Naive thymus-derived CD4-positive, alpha-beta T cell (primary cell): ENCODE results near the gene TCOF1. TPM values are rescaled to one million over a fixed set of nuclear protein-coding genes. Genes with fewer than 3 reads are reported as not detected.
A peak's percentile ranks its signal among the peaks of the same experiment; 100 is the strongest.

Experiments
- ATAC-seq: fragments of 150-1000 bp; cut with Tn5 transposase; 2 replicates; pipeline ENCODE4 v1.10.0; 2021; ENCODE audit warnings: mild to moderate bottlenecking, moderate library complexity
- CTCF ChIA-PET: fragments of 350-600 bp; sonication (Branson Sonifier 250); formaldehyde crosslinking; loops from one replicate; lab custom pipeline; 2021; ENCODE audit warnings: antibody characterized with exemption; lab: Charles Lee
- POLR2A ChIA-PET: fragments of 350-600 bp; sonication (Branson Sonifier 250); formaldehyde crosslinking; loops from one replicate; lab custom pipeline; 2021; ENCODE audit warnings: antibody characterized with exemption, inconsistent platforms; lab: Charles Lee
- DNase-seq, 9 donors: peaks; one replicate each; pipeline versions ENCODE4 v3.0.0 to v3.0.0-alpha.2; 2020 to 2022; ENCODE audit warnings: mixed read lengths in 1 of 9
- H3K27ac ChIP-seq: one replicate; pipeline ENCODE4 v1.7.0; 2013; ENCODE audit warnings: mild to moderate bottlenecking, low read depth, low read length, moderate library complexity
- H3K27me3 ChIP-seq, 2 donors: one replicate each; pipeline ENCODE4 v1.7.0; 2013; ENCODE audit warnings: low read length in 2 of 2, mild to moderate bottlenecking in 2 of 2, moderate library complexity in 2 of 2; ENCODE audit not compliant: control insufficient read depth in 2 of 2, insufficient read depth in 2 of 2
- H3K36me3 ChIP-seq, 3 experiments: 1 replicate in 2 of 3; 2 replicates in 1 of 3; pipeline ENCODE4 v1.7.0; 2013; ENCODE audit warnings: low read length in 3 of 3, mild to moderate bottlenecking in 3 of 3, moderate library complexity in 1 of 3; ENCODE audit not compliant: insufficient read depth in 3 of 3, control insufficient read depth in 2 of 3
- H3K4me1 ChIP-seq, 2 donors: one replicate each; pipeline ENCODE4 v1.7.0; 2013; ENCODE audit warnings: low read length in 2 of 2, mild to moderate bottlenecking in 2 of 2, moderate library complexity in 1 of 2; ENCODE audit not compliant: control insufficient read depth in 2 of 2, insufficient read depth in 2 of 2
- H3K4me3 ChIP-seq: 2 replicates; pipeline ENCODE4 v1.7.0; 2013; ENCODE audit warnings: mild to moderate bottlenecking, low read length
- H3K9me3 ChIP-seq, 3 experiments: 1 replicate in 2 of 3; 2 replicates in 1 of 3; pipeline ENCODE4 v1.7.0; 2013; ENCODE audit warnings: low read length in 3 of 3; ENCODE audit not compliant: control insufficient read depth in 2 of 3
- H3K27ac Mint-ChIP-seq, 9 donors: one replicate each; pipeline ENCODE4 v1.8.0; 2020 to 2022; ENCODE audit warnings: mixed read lengths in 9 of 9, mild to moderate bottlenecking in 8 of 9, moderate library complexity in 5 of 9, inconsistent platforms in 2 of 9
- H3K27me3 Mint-ChIP-seq, 5 donors: one replicate each; pipeline ENCODE4 v1.8.0; 2021 to 2022; ENCODE audit warnings: mixed read lengths in 5 of 5, mild to moderate bottlenecking in 1 of 5
- H3K36me3 Mint-ChIP-seq, 5 donors: one replicate each; pipeline ENCODE4 v1.8.0; 2020 to 2022; ENCODE audit warnings: mixed read lengths in 5 of 5, mild to moderate bottlenecking in 3 of 5, inconsistent platforms in 1 of 5
- H3K4me1 Mint-ChIP-seq, 7 donors: one replicate each; pipeline ENCODE4 v1.8.0; 2020 to 2022; ENCODE audit warnings: mixed read lengths in 7 of 7, mild to moderate bottlenecking in 3 of 7, inconsistent platforms in 1 of 7
- H3K4me3 Mint-ChIP-seq, 10 donors: one replicate each; pipeline ENCODE4 v1.8.0; 2020 to 2022; ENCODE audit warnings: mild to moderate bottlenecking in 10 of 10, mixed read lengths in 10 of 10, moderate library complexity in 6 of 10, inconsistent platforms in 2 of 10
- H3K9me3 Mint-ChIP-seq, 11 donors: one replicate each; pipeline ENCODE4 v1.8.0; 2020 to 2022; ENCODE audit warnings: mixed read lengths in 11 of 11, mild to moderate bottlenecking in 4 of 11, inconsistent platforms in 1 of 11, moderate library complexity in 1 of 11
- intact Hi-C, 2 donors: fragments of 100-400 bp; cut with micrococcal nuclease; formaldehyde crosslinking; loops; one replicate each; pipeline ENCODE4 v1.15.1; 2023
- polyA plus RNA-seq, 2 donors: library from polyadenylated mRNA; unstranded; fragments of 300-500 nt; fragmentation: Illumina TruSeq; gene quantifications; one replicate each; pipeline ENCODE4 v1.2.3, GENCODE V29; 2021
- total RNA-seq, 6 experiments: library from RNA in 5 of 6; stranded (reverse) in 5 of 6; gene quantifications; 1 replicate in 5 of 6; 2 replicates in 1 of 6; pipeline ENCODE4 v1.2.3 and lab custom pipeline; 2021 to 2026

Gene TCOF1
- total and polyA plus RNA-seq, 7 experiments from 2014 or later = 3.9 to 60.0 (median 50.3) TPM

DNA sequence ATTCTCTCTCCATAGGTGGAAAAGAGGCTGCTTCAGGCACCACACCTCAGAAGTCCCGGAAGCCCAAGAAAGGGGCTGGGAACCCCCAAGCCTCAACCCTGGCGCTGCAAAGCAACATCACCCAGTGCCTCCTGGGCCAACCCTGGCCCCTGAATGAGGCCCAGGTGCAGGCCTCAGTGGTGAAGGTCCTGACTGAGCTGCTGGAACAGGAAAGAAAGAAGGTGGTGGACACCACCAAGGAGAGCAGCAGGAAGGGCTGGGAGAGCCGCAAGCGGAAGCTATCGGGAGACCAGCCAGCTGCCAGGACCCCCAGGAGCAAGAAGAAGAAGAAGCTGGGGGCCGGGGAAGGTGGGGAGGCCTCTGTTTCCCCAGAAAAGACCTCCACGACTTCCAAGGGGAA lies 38.8 kb downstream of the TCOF1 start:
- Histone ChIP-seq H3K4me1 (peaks cover 0 to 3% of the 10 kb centered on the region in 2 donors), H3K4me3 (no peak overlapping the region), H3K9me3 (no peaks in the 10 kb centered on the region), H3K27ac (no peak overlapping the region), H3K27me3 (no peaks in the 10 kb centered on the region), H3K36me3 (peaks cover 11 to 96% (median 12%) of the 10 kb centered on the region in 3 experiments)
- no peak for DNase-seq
- H3K36me3 Mint-ChIP-seq = peaks cover 3 to 39% (median 19%) of the 10 kb centered on the region in 5 donors
- peaks cover 0 to 3% (median 0%) of the 10 kb centered on the region in 7 donors for H3K4me1 Mint-ChIP-seq
- H3K4me3 Mint-ChIP-seq = no peak overlapping the region
- ChIA-PET CTCF (interaction anchor here (0.6 to 0.9 kb wide), 2 partner anchors 14 to 16 kb away, joined by 3 read pairs; partner anchors contain the start of gene CD74), POLR2A (no interaction called here)
- H3K27me3 Mint-ChIP-seq = no peaks in the 10 kb centered on the region
- H3K9me3 Mint-ChIP-seq = no peaks in the 10 kb centered on the region
- ATAC-seq = no peak
- intact Hi-C loops = no loop called here
- peak overlapping the region in 3 of 9 donors; percentile 28 to 48 (median 47) for H3K27ac Mint-ChIP-seq

DNA sequence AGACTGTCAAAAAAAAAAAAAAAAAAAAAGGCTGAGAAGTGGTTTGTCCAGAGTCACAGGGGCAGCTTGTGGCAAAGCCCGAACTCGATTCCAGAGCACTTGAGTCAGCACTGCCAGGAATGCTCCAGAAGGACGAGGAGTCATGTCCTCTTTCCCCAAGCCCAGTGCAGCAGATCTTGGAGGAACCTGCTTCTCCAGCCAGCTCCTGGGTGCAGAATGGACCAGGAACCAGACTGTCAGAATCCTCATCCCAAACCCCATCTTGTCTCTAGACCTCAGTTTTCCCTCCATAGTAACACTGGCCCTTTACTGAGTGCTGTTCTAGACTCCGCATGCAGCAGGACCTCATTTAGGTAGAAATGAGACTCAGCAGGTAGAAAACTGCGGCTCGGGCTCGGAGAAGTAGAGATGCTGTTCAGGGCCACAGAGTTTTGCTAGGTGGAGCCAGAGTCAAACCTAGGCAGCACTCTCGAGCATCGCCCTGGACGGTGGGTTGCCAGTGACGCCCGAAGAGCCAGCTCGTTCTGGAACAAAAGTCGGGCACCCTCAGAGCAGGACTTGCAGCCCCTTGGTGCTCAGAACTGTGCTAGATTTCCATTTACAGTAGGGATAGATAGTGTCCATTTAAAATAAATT lies 39.8 kb downstream of the TCOF1 start:
- Histone ChIP-seq H3K27me3 (no peaks in the 10 kb centered on the region), H3K36me3 (peaks cover 9 to 96% (median 12%) of the 10 kb centered on the region in 3 experiments), H3K27ac (no peak overlapping the region), H3K4me1 (peaks cover 0 to 3% of the 10 kb centered on the region in 2 donors), H3K9me3 (no peaks in the 10 kb centered on the region), H3K4me3 (no peak overlapping the region)
- intact Hi-C loops = loop anchor here in 1 of 2 donors (1.0 kb wide), 1 partner anchor 39 kb away; no protein-coding TSS in a partner anchor
- peak overlapping the region in 3 of 9 donors; percentile 22 to 56 (median 43) for H3K27ac Mint-ChIP-seq
- no peak for ATAC-seq
- ChIA-PET POLR2A (interaction anchor here (0.5 to 1.6 kb wide), 3 partner anchors 9 to 1368 kb away, joined by 3 to 5 read pairs (median 4); no protein-coding TSS in a partner anchor), CTCF (interaction anchor here (0.9 kb wide), 1 partner anchor 15 kb away, joined by 3 read pairs; the partner anchor contains the start of gene CD74)
- peaks cover 3 to 41% (median 19%) of the 10 kb centered on the region in 5 donors for H3K36me3 Mint-ChIP-seq
- no peaks in the 10 kb centered on the region for H3K9me3 Mint-ChIP-seq
- H3K27me3 Mint-ChIP-seq = no peaks in the 10 kb centered on the region
- no peak for DNase-seq
- peaks cover 0 to 6% (median 3%) of the 10 kb centered on the region in 7 donors for H3K4me1 Mint-ChIP-seq
- H3K4me3 Mint-ChIP-seq = no peak overlapping the region

- ATAC-seq = no peak
- H3K4me3 ChIP-seq = no peak overlapping the region
- intact Hi-C loops = loop anchor here (1.0 kb wide), 1 partner anchor 38 kb away; no protein-coding TSS in a partner anchor
Measured at GRCh38 chr5:150397782-150398721, 40.6 kb downstream of the TCOF1 start.

GRCh38 chr5:150398722-150399523 lies 41.4 kb downstream of the TCOF1 start:
- peak; percentile 36 for ATAC-seq
- ChIA-PET CTCF (interaction anchor here (0.6 to 1.1 kb wide), 3 partner anchors 8 to 317 kb away, joined by 3 to 4 read pairs (median 3); no protein-coding TSS in a partner anchor), POLR2A (no interaction called here)
- Mint-ChIP-seq H3K4me1 (peaks cover 0 to 6% (median 5%) of the 10 kb centered on the region in 7 donors), H3K36me3 (peaks cover 6 to 46% (median 19%) of the 10 kb centered on the region in 5 donors), H3K4me3 (no peak overlapping the region), H3K9me3 (no peaks in the 10 kb centered on the region), H3K27me3 (no peaks in the 10 kb centered on the region), H3K27ac (peak overlapping the region in 4 of 9 donors; percentile 6 to 83 (median 20))
- intact Hi-C loops = loop anchor here in 1 of 2 donors (1.0 kb wide), 1 partner anchor 37 kb away; no protein-coding TSS in a partner anchor
- H3K27ac ChIP-seq = no peak overlapping the region
- H3K4me3 ChIP-seq = no peak overlapping the region
- H3K27me3 ChIP-seq = no peaks in the 10 kb centered on the region
- DNase-seq = no peak
- no peaks in the 10 kb centered on the region for H3K9me3 ChIP-seq
- peaks cover 5 to 96% (median 8%) of the 10 kb centered on the region in 3 experiments for H3K36me3 ChIP-seq
- peaks cover 0 to 3% of the 10 kb centered on the region in 2 donors for H3K4me1 ChIP-seq

More at GRCh38 chr5:150397782-150398721, 40.6 kb downstream of the TCOF1 start:
- H3K9me3 ChIP-seq = no peaks in the 10 kb centered on the region
- no peak overlapping the region for H3K27ac ChIP-seq
- peaks cover 6 to 47% (median 19%) of the 10 kb centered on the region in 5 donors for H3K36me3 Mint-ChIP-seq
- no peak overlapping the region for H3K4me3 Mint-ChIP-seq
- CTCF ChIA-PET = no interaction called here
- no peaks in the 10 kb centered on the region for H3K9me3 Mint-ChIP-seq
- H3K36me3 ChIP-seq = peaks cover 8 to 96% (median 12%) of the 10 kb centered on the region in 3 experiments
- H3K4me1 Mint-ChIP-seq = peaks cover 0 to 6% (median 5%) of the 10 kb centered on the region in 7 donors
- DNase-seq = no peak
- POLR2A ChIA-PET = interaction anchor here (0.5 to 1.6 kb wide), 3 partner anchors 9 to 1367 kb away, joined by 3 to 5 read pairs (median 4); no protein-coding TSS in a partner anchor
- no peaks in the 10 kb centered on the region for H3K27me3 ChIP-seq
- peak overlapping the region in 6 of 9 donors; percentile 22 to 73 (median 50) for H3K27ac Mint-ChIP-seq
- H3K4me1 ChIP-seq = peaks cover 0 to 3% of the 10 kb centered on the region in 2 donors
- H3K27me3 Mint-ChIP-seq = no peaks in the 10 kb centered on the region

DNA sequence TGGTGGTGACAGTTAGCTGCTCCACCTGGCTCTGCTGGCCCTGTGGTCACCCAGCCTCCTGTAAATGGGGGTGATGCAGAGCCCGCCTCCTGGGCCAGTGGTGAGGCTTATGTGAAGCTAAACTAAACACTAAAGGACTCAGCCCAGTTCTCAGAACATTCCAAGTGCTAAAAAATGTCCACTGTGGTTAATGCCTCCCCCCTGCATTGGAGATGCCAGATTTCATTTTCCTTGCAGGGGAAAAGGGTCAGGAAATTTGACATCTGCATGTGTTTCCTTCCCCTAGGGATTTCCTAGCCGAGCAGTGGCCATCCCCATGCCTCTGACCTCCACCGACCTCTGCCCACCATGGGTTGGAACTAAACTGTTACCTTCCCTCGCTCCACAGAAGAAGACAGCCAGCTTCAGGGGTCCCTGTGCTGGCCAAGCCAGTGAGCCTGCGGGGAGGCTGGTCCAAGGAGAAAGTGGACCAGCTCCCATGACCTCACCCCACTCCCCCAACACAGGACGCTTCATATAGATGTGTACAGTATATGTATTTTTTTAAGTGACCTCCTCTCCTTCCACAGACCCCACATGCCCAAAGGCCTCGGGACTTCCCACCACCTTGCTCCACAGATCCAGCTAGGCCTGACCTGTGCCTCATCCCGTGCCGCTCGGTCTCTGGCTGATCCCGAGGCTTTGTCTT lies 42.2 kb downstream of the TCOF1 start:
- ChIA-PET CTCF (interaction anchor here (0.6 to 1.1 kb wide), 2 partner anchors 9 to 316 kb away, joined by 3 to 4 read pairs; no protein-coding TSS in a partner anchor), POLR2A (no interaction called here)
- no peak overlapping the region for H3K27ac ChIP-seq
- no peak overlapping the region for H3K4me3 Mint-ChIP-seq
- peaks cover 0 to 3% of the 10 kb centered on the region in 2 donors for H3K4me1 ChIP-seq
- H3K4me1 Mint-ChIP-seq = peaks cover 0 to 6% (median 5%) of the 10 kb centered on the region in 7 donors
- H3K4me3 ChIP-seq = no peak overlapping the region
- no peaks in the 10 kb centered on the region for H3K9me3 Mint-ChIP-seq
- intact Hi-C loops = no loop called here
- peaks cover 0 to 97% (median 16%) of the 10 kb centered on the region in 3 experiments for H3K36me3 ChIP-seq
- H3K27me3 ChIP-seq = no peaks in the 10 kb centered on the region
- no peaks in the 10 kb centered on the region for H3K27me3 Mint-ChIP-seq
- no peaks in the 10 kb centered on the region for H3K9me3 ChIP-seq
- peak overlapping the region in 6 of 9 donors; percentile 6 to 82 (median 72) for H3K27ac Mint-ChIP-seq
- no peak for DNase-seq
- ATAC-seq = peak; percentile 12
- peaks cover 6 to 46% (median 19%) of the 10 kb centered on the region in 5 donors for H3K36me3 Mint-ChIP-seq
